IMR-90 (cell line): ENCODE data around the gene PRAMEF12. TPM values are rescaled to one million over a fixed set of nuclear protein-coding genes. Genes with fewer than 3 reads are reported as not detected.

Experiments used
- ATAC-seq: fragments of 200-7000 bp; cut with Tn5 transposase; 2 replicates; pipeline ENCODE4 v1.9.1; 2020; ENCODE audit warnings: low read depth, mild to moderate bottlenecking, moderate library complexity
- BruUV-seq: library from RNA; stranded (reverse); fragments of 400-500 nt; replicated peaks from 2 replicates; lab custom pipeline; 2021; lab: Mats Ljungman, UMichigan
- CTCF ChIA-PET: fragments of 300-600 bp; formaldehyde crosslinking; extraction: SDS; loops from one replicate; lab custom pipeline; 2021; ENCODE audit warnings: antibody characterized with exemption; lab: Yijun Ruan, JAX
- POLR2A ChIA-PET: fragments of 300-600 bp; sonication (Branson Sonifier 250); formaldehyde crosslinking; loops from one replicate; lab custom pipeline; 2022; ENCODE audit warnings: antibody characterized with exemption; ENCODE audit not compliant: unreplicated experiment; lab: Charles Lee
- DNase-seq: peaks from one replicate; pipeline ENCODE4 v3.0.0; 2013
- H2AFZ ChIP-seq: replicated peaks from 2 replicates; pipeline ENCODE3; 2013; ENCODE audit warnings: low read length, mild to moderate bottlenecking; ENCODE audit not compliant: poor library complexity
- H2AK5ac ChIP-seq: 2 replicates; pipeline ENCODE4 v1.6.1; 2013; ENCODE audit warnings: low read depth, low read length, inconsistent platforms
- H2AK9ac ChIP-seq: replicated peaks from 2 replicates; pipeline ENCODE3; 2013; ENCODE audit warnings: mild to moderate bottlenecking, low read depth, low read length, moderate library complexity; ENCODE audit not compliant: poor library complexity
- H2BK120ac ChIP-seq: 2 replicates; pipeline ENCODE4 v1.6.1; 2013; ENCODE audit warnings: low read depth, low read length, inconsistent platforms
- H2BK15ac ChIP-seq: 3 replicates; pipeline ENCODE4 v1.6.1; 2013; ENCODE audit warnings: low read depth, low read length, inconsistent platforms
- H2BK20ac ChIP-seq: 2 replicates; pipeline ENCODE4 v1.6.1; 2013; ENCODE audit warnings: low read depth, mild to moderate bottlenecking, inconsistent platforms, low read length, moderate library complexity
- H2BK5ac ChIP-seq: 2 replicates; pipeline ENCODE4 v1.6.1; 2013; ENCODE audit warnings: mild to moderate bottlenecking, low read depth, low read length, inconsistent platforms; ENCODE audit not compliant: poor library complexity, severe bottlenecking
- H3K14ac ChIP-seq: replicated peaks from 2 replicates; pipeline ENCODE4 v1.6.1; 2013; ENCODE audit warnings: low read depth, low read length, inconsistent platforms
- H3K18ac ChIP-seq: 2 replicates; pipeline ENCODE4 v1.6.1; 2013; ENCODE audit warnings: low read depth, low read length, control low read depth
- H3K23ac ChIP-seq: 2 replicates; pipeline ENCODE4 v1.6.1; 2013; ENCODE audit warnings: low read depth, low read length, inconsistent platforms
- H3K27ac ChIP-seq: 2 replicates; pipeline ENCODE4 v1.5.1; 2013; ENCODE audit warnings: mild to moderate bottlenecking, control low read depth, low read length; ENCODE audit not compliant: insufficient read depth
- H3K27me3 ChIP-seq: 2 replicates; pipeline ENCODE4 v1.6.1; 2013; ENCODE audit warnings: low read length; ENCODE audit not compliant: control insufficient read depth, insufficient read depth
- H3K36me3 ChIP-seq: 2 replicates; pipeline ENCODE4 v1.6.1; 2013; ENCODE audit warnings: low read length, mixed read lengths; ENCODE audit not compliant: control insufficient read depth, insufficient read depth
- H3K4ac ChIP-seq: 2 replicates; pipeline ENCODE4 v1.6.1; 2013; ENCODE audit warnings: low read depth, low read length, inconsistent platforms
- H3K4me1 ChIP-seq: 2 replicates; pipeline ENCODE4 v1.6.1; 2013; ENCODE audit warnings: low read length, mixed read lengths; ENCODE audit not compliant: control insufficient read depth, insufficient read depth
- H3K4me2 ChIP-seq: 2 replicates; pipeline ENCODE4 v1.6.1; 2013; ENCODE audit warnings: low read depth, mild to moderate bottlenecking, control low read depth, low read length, moderate library complexity
- H3K4me3 ChIP-seq: 2 replicates; pipeline ENCODE4 v1.5.1; 2013; ENCODE audit warnings: low read depth, mild to moderate bottlenecking, control low read depth, low read length, moderate library complexity; ENCODE audit not compliant: insufficient read depth
- H3K56ac ChIP-seq: 2 replicates; pipeline ENCODE4 v1.6.1; 2013; ENCODE audit warnings: low read length, inconsistent platforms; ENCODE audit not compliant: insufficient read depth; ENCODE audit errors: extremely low read depth
- H3K79me1 ChIP-seq, 2 experiments: 2 replicates each; pipeline ENCODE4 v1.6.1; 2013; ENCODE audit warnings: low read length in 2 of 2, inconsistent platforms in 1 of 2, low read depth in 1 of 2
- H3K9ac ChIP-seq: 2 replicates; pipeline ENCODE4 v1.6.1; 2013; ENCODE audit warnings: low read depth, low read length, control low read depth
- H3K9me1 ChIP-seq: 2 replicates; pipeline ENCODE4 v1.6.1; 2013; ENCODE audit warnings: low read length, inconsistent platforms; ENCODE audit not compliant: insufficient read depth
- H3K9me3 ChIP-seq: 2 replicates; pipeline ENCODE4 v1.6.1; 2013; ENCODE audit warnings: low read length; ENCODE audit not compliant: control insufficient read depth, insufficient read depth
- H4K20me1 ChIP-seq: 2 replicates; pipeline ENCODE4 v1.6.1; 2013; ENCODE audit warnings: low read length, inconsistent platforms; ENCODE audit not compliant: insufficient read depth
- H4K5ac ChIP-seq: 2 replicates; pipeline ENCODE4 v1.6.1; 2013; ENCODE audit warnings: mild to moderate bottlenecking, low read depth, low read length, control low read depth
- H4K8ac ChIP-seq, 2 experiments: 2 replicates each; pipeline ENCODE4 v1.6.1; 2013; ENCODE audit warnings: low read depth in 2 of 2, low read length in 2 of 2, control low read depth in 1 of 2, inconsistent platforms in 1 of 2
- H4K91ac ChIP-seq: 2 replicates; pipeline ENCODE4 v1.6.1; 2013; ENCODE audit warnings: low read depth, low read length, inconsistent platforms; ENCODE audit not compliant: insufficient read depth
- BHLHE40 ChIP-seq: fragments of 150-350 bp; IDR thresholded peaks from 2 replicates; pipeline ENCODE4 v1.6.1; 2016; ENCODE audit warnings: mild to moderate bottlenecking, low read depth, low read length
- CEBPB ChIP-seq: IDR thresholded peaks from 2 replicates; pipeline ENCODE4 v1.6.1; 2012; ENCODE audit warnings: low read depth, low read length, improper control_type of control experiment
- CHD1 ChIP-seq: IDR thresholded peaks from 2 replicates; pipeline ENCODE4 v1.6.1; 2012; ENCODE audit warnings: low read depth, low read length, improper control_type of control experiment
- CTCF ChIP-seq: conservative IDR thresholded peaks from 2 replicates; pipeline ENCODE4 v1.5.1; 2012; ENCODE audit warnings: mild to moderate bottlenecking, low read depth, low read length, improper control_type of control experiment
- FOS ChIP-seq: fragments of 150-350 bp; IDR thresholded peaks from 2 replicates; pipeline ENCODE4 v1.6.1; 2016; ENCODE audit warnings: low read depth, low read length
- MAFK ChIP-seq: IDR thresholded peaks from 2 replicates; pipeline ENCODE4 v1.6.1; 2012; ENCODE audit warnings: low read depth, low read length, improper control_type of control experiment
- MAZ ChIP-seq: IDR thresholded peaks from 2 replicates; pipeline ENCODE4 v1.6.1; 2012; ENCODE audit warnings: low read depth, mild to moderate bottlenecking, low read length, improper control_type of control experiment, moderate library complexity, borderline replicate concordance
- MXI1 ChIP-seq: IDR thresholded peaks from 2 replicates; pipeline ENCODE4 v1.6.1; 2012; ENCODE audit warnings: low read depth, mild to moderate bottlenecking, low read length, moderate library complexity, borderline replicate concordance
- NFE2L2 ChIP-seq: fragments of 150-350 bp; IDR thresholded peaks from 2 replicates; pipeline ENCODE4 v1.6.1; 2016; ENCODE audit warnings: low read depth, mild to moderate bottlenecking, low read length
- POLR2A ChIP-seq: IDR thresholded peaks from 2 replicates; pipeline ENCODE4 v1.6.1; 2012; ENCODE audit warnings: mild to moderate bottlenecking, low read depth, low read length
- RAD21 ChIP-seq: IDR thresholded peaks from 2 replicates; pipeline ENCODE4 v1.6.1; 2012; ENCODE audit warnings: low read length, improper control_type of control experiment
- RFX5 ChIP-seq: IDR thresholded peaks from 2 replicates; pipeline ENCODE4 v1.8.0; 2012; ENCODE audit warnings: low read depth, mild to moderate bottlenecking, low read length, moderate library complexity
- SMC3 ChIP-seq: fragments of 150-350 bp; IDR thresholded peaks from 2 replicates; pipeline ENCODE4 v1.6.1; 2016; ENCODE audit warnings: low read depth, mild to moderate bottlenecking, antibody characterized with exemption, low read length, moderate library complexity
- USF2 ChIP-seq: fragments of 150-350 bp; IDR thresholded peaks from 2 replicates; pipeline ENCODE4 v1.6.1; 2017; ENCODE audit warnings: mild to moderate bottlenecking, antibody characterized with exemption, low read length, low read depth
- WGBS, 2 experiments: methylation state at CpG; one replicate each; pipeline versions ENCODE4 v1.1.5 to v1.1.7; 2013; ENCODE audit warnings: missing lambda C conversion rate in 2 of 2; ENCODE audit not compliant: insufficient read length in 1 of 2; ENCODE audit errors: extremely low coverage in 2 of 2; 5-methylcytosine and 5-hydroxymethylcytosine counted together
- dilution Hi-C: fragments of 300-500 bp; cut with HindIII; formaldehyde crosslinking; loops from one replicate; pipeline ENCODE4 v1.14.3; 2018; ENCODE audit warnings: low sequenced_read_pairs; ENCODE audit not compliant: unreplicated experiment
- in situ Hi-C: fragments of 300-500 bp; cut with MboI; formaldehyde crosslinking; loops from 3 replicates; pipeline ENCODE4 v1.14.3; 2019; ENCODE audit warnings: low sequenced_read_pairs, inconsistent platforms, mixed read lengths
- intact Hi-C: fragments of 100-400 bp; cut with micrococcal nuclease; formaldehyde crosslinking; loops from 2 replicates; pipeline ENCODE4 v1.10.0; 2022
- polyA plus RNA-seq, 3 experiments: library from polyadenylated mRNA; depleted of rRNA; stranded (reverse); fragments of >200 nt; gene quantifications; 2 replicates each; pipeline ENCODE4 v1.2.3, GENCODE V29; 2012; ENCODE audit warnings: low replicate concordance in 1 of 3
- total RNA-seq: library from RNA; depleted of rRNA; stranded (reverse); fragments of >200 nt; gene quantifications from 2 replicates; pipeline ENCODE4 v1.2.3, GENCODE V29; 2012
- TF ChIP-seq, protein P1 (sequence below): fragments of 150-350 bp; IDR thresholded peaks from 2 replicates; pipeline ENCODE4 v1.6.1; 2016; ENCODE audit warnings: low read depth, mild to moderate bottlenecking, low read length, moderate library complexity, borderline replicate concordance

The PRAMEF12 gene
- total and polyA plus RNA-seq, 2 of the 4 experiments (the other 2 are of a cell fraction), result not detected

DNA sequence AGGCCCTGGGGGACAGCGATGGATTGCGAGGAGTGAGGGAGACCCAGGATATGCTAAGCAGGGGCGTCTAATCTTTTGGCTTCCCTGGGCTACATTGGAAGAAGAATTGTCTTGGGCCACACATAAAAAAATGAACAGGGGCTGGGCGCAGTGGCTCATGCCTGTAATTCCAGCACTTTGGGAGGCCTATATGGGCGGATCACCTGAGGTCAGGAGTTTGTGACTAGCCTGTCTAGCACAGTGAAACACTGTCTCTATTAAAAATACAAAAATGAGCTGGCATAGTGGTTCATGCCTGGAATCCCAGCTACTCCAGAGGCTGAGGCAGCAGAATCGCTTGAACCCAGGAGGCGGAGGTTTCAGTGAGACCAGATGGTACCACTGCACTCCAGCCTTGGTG is 10.8 kb upstream of the PRAMEF12 start:
- in situ Hi-C loops, result no loop called here
- no peak for TF ChIP-seq CEBPB
- no peak for TF ChIP-seq POLR2A
- no peak for TF ChIP-seq FOS
- no peak for TF ChIP-seq BHLHE40
- no peak for TF ChIP-seq RAD21
- TF ChIP-seq CTCF, result no peak
- no peak for TF ChIP-seq SMC3
- TF ChIP-seq, protein P1, sequence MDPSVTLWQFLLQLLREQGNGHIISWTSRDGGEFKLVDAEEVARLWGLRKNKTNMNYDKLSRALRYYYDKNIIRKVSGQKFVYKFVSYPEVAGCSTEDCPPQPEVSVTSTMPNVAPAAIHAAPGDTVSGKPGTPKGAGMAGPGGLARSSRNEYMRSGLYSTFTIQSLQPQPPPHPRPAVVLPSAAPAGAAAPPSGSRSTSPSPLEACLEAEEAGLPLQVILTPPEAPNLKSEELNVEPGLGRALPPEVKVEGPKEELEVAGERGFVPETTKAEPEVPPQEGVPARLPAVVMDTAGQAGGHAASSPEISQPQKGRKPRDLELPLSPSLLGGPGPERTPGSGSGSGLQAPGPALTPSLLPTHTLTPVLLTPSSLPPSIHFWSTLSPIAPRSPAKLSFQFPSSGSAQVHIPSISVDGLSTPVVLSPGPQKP, result no peak
- TF ChIP-seq RFX5, result no peak
- TF ChIP-seq MAFK, result no peak
- TF ChIP-seq CHD1, result no peak
- no peak for TF ChIP-seq MXI1
- no peak for TF ChIP-seq USF2
- no peak for TF ChIP-seq MAZ
- no peak for TF ChIP-seq NFE2L2
- POLR2A ChIA-PET, result no interaction called here

More for the DNA sequence above, 10.8 kb upstream of the PRAMEF12 start:
- H3K79me1 ChIP-seq, result no peaks in the 10 kb centered on the region
- H2AK5ac ChIP-seq, result no peak overlapping the region
- no peaks in the 10 kb centered on the region for H4K20me1 ChIP-seq
- H2BK5ac ChIP-seq, result no peak overlapping the region
- dilution Hi-C loops, result no loop called here
- peaks cover 23% of the 10 kb centered on the region for H3K9me3 ChIP-seq
- H4K8ac ChIP-seq, result no peak overlapping the region
- no peaks in the 10 kb centered on the region for H3K4me1 ChIP-seq
- no peaks in the 10 kb centered on the region for H3K27me3 ChIP-seq
- H2BK15ac ChIP-seq, result no peak overlapping the region
- no peak for DNase-seq
- no peak overlapping the region for H3K56ac ChIP-seq
- H3K23ac ChIP-seq, result no peak overlapping the region
- no peak overlapping the region for H2BK20ac ChIP-seq
- H3K18ac ChIP-seq, result no peak overlapping the region
- CTCF ChIA-PET, result interaction anchor here (0.8 kb wide), 1 partner anchor 8 kb away, joined by 3 read pairs; no protein-coding TSS in a partner anchor
- no peak overlapping the region for H3K4ac ChIP-seq
- H4K91ac ChIP-seq, result no peak overlapping the region
- BruUV-seq, result no TSS peak
- no peak overlapping the region for H2AFZ ChIP-seq
- H2AK9ac ChIP-seq, result no peak overlapping the region
- no peaks in the 10 kb centered on the region for H3K36me3 ChIP-seq
- H2BK120ac ChIP-seq, result no peak overlapping the region
- ATAC-seq, result no peak
- intact Hi-C loops, result no loop called here
- WGBS, 2 experiments, result 48% methylated on average over 3 of the region's 7 CpGs; no CpG with 5 or more reads in 1 of the 2 experiments
- no peak overlapping the region for H4K5ac ChIP-seq
- no peak overlapping the region for H3K27ac ChIP-seq
- no peak overlapping the region for H3K9ac ChIP-seq
- no peak overlapping the region for H3K4me3 ChIP-seq
- no peak overlapping the region for H3K4me2 ChIP-seq
- no peak overlapping the region for H3K14ac ChIP-seq
- no peaks in the 10 kb centered on the region for H3K9me1 ChIP-seq
